GM06990 (cell line): Measurements from ENCODE around the gene HOXB3.

Source experiments
- DNase-seq: peaks from one replicate; pipeline ENCODE4 v3.0.0-alpha.2; 2011; ENCODE audit not compliant: insufficient read length; ENCODE audit errors: extremely low read depth
- H3K27me3 ChIP-seq: replicated peaks from 2 replicates; pipeline ENCODE4 v1.6.0; 2011; ENCODE audit warnings: low read length; ENCODE audit not compliant: control insufficient read depth, insufficient read depth
- H3K36me3 ChIP-seq: 2 replicates; pipeline ENCODE4 v1.5.1; 2011; ENCODE audit warnings: low read length; ENCODE audit not compliant: control insufficient read depth, insufficient read depth
- H3K4me3 ChIP-seq: replicated peaks from 2 replicates; pipeline ENCODE4 v1.5.1; 2011; ENCODE audit warnings: low read depth, mild to moderate bottlenecking, control low read depth, low read length
- CTCF ChIP-seq: IDR thresholded peaks from 2 replicates; pipeline ENCODE4 v1.5.1; 2011; ENCODE audit warnings: low read length, control low read depth, mild to moderate bottlenecking, inconsistent platforms; ENCODE audit not compliant: insufficient read depth, poor library complexity, severe bottlenecking

HOXB3 gene

GRCh38 chr17:48532261-48532660 is 57.8 kb downstream of the HOXB3 start:
- no peak for DNase-seq
- Histone ChIP-seq H3K36me3 (no peaks in the 10 kb centered on the region), H3K4me3 (no peak overlapping the region), H3K27me3 (no peaks in the 10 kb centered on the region)
- no peak for TF ChIP-seq CTCF

GRCh38 chr17:48530887-48531272 is 59.2 kb downstream of the HOXB3 start, which contains the start of gene HOXB1:
Gene HOXB1 (minus strand): TSS chr17:48531011. CDS start chr17:48530904, 107 bp downstream.
- DNase-seq: no peak
- Histone ChIP-seq H3K27me3 (no peaks in the 10 kb centered on the region; the same call in 1 of the 2 replicates), H3K36me3 (no peaks in the 10 kb centered on the region), H3K4me3 (no peak within 1 kb of the TSS)
- TF ChIP-seq CTCF: no peak

GRCh38 chr17:48530208-48530886 is 59.7 kb downstream of the HOXB3 start:
- H3K27me3 ChIP-seq: no peaks in the 10 kb centered on the region; the same call in 1 of the 2 replicates
- no peak for DNase-seq
- H3K4me3 ChIP-seq: no peak overlapping the region

GRCh38 chr17:48529683-48530009 is 60.4 kb downstream of the HOXB3 start:
- TF ChIP-seq CTCF: no peak
- H3K27me3 ChIP-seq: no peaks in the 10 kb centered on the region; the same call in 1 of the 2 replicates
- DNase-seq: no peak
- H3K4me3 ChIP-seq: no peak overlapping the region
- no peaks in the 10 kb centered on the region for H3K36me3 ChIP-seq

More at GRCh38 chr17:48530208-48530886, 59.7 kb downstream of the HOXB3 start:
- no peaks in the 10 kb centered on the region for H3K36me3 ChIP-seq
- no peak for TF ChIP-seq CTCF

GRCh38 chr17:48528936-48529682 is 60.9 kb downstream of the HOXB3 start:
- H3K4me3 ChIP-seq: no peak overlapping the region
- H3K27me3 ChIP-seq: no peaks in the 10 kb centered on the region; the same call in 1 of the 2 replicates
- no peak for TF ChIP-seq CTCF
- no peaks in the 10 kb centered on the region for H3K36me3 ChIP-seq
- no peak for DNase-seq
